ENCODE measurements around the gene CDK11B. TPM values are rescaled to one million over a fixed set of nuclear protein-coding genes. Genes with fewer than 3 reads are reported as not detected.

The CDK11B gene
- total RNA-seq, 1 donor from 2014 or later, result 20.8 TPM

DNA sequence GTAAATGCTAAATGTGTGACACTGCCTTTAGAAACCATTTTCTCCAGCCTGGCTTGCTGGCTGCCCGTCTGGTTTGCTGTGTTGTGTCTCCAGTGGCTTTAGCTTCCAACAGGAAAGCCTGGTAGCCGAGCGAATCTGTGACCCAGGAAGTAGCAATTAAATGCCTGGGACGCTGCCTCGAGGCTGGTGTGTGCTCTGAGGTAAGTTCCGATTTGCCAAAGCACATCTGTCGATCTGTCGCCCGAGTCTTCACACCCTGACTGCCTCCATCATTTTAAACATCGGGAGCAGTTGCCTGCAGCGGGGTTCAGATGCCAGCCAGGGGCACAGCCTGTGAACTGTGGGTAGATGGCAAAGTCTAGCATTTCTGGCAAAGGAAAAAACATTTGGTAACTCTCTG is 41.3 kb downstream of the CDK11B start:
- DNase-seq (ENCODE audit: low spot score), result no peak

DNA sequence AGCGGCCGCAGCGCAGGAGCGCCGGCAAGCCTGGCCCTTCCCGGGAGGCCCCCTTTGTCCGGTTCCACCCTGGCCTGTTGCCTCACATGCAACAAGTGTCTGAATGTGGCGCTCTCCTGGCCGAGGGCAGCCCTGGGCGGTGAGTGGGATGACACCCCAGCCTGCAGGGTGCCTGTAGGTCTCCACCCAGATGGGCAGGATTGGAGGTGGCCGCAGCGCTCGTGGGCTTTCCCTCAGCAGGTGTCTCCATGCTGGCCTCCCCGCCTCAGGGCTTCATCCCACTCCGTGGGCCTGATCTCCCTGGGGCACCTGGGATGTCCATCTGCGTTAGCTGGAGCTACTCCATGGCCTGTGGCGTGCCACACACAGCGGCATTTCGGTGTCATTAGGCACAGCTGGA is 42.0 kb downstream of the CDK11B start:
- DNase-seq (ENCODE audit: low spot score), result no peak

GRCh38 chr1:1616045-1616790 is 42.6 kb downstream of the CDK11B start:
- DNase-seq (ENCODE audit: low spot score), result no peak

DNA sequence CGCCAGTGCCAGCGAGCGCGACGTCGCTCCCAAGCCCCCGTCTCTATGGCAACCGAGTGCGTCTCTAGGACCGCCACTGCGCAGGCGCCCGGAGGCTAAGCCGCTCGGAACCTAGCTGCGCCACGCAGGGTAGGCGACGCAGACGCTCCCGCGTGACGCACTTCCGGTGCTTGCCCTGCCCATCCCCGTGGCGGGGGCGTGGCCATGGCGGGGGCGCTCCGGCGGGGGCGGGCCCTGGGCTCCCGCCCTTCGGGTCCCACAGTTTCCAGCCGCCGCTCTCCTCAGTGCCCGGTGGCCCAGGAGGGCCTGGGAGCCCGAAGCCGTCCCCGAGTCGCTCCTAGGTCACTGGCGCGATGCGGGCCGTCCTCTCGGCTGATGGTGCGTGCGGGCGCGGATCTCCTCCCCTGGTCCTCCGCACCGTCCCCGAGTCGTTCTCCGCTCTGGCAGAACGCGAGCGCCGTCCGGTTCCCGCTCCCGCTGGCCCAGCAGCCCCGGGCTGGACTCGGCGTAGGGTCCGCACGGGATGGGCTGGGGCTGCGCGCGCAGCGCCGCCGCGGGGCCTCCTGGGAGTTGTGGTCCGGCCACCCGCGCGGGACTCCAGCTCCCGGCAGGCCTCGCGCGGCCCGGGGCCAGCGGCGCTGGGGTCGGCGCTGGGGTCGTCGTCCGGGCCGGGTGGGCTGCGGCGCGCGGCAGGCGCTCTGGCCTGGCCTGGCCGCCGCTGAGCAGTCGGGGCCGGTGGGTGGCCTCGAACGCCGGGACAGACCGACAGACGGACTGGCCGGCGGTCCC is 43.4 kb downstream of the CDK11B start, which contains the start of gene MIB2:
Gene MIB2 (plus strand): TSS at position 245 of the 789 bp plus-strand sequence. CDS start 7,953 bp downstream, outside the sequence.
- peak; percentile 99 for DNase-seq (ENCODE audit: low spot score)

GRCh38 chr1:1614954-1615255 is 43.9 kb downstream of the CDK11B start:
- DNase-seq (ENCODE audit: low spot score), result no peak

DNA sequence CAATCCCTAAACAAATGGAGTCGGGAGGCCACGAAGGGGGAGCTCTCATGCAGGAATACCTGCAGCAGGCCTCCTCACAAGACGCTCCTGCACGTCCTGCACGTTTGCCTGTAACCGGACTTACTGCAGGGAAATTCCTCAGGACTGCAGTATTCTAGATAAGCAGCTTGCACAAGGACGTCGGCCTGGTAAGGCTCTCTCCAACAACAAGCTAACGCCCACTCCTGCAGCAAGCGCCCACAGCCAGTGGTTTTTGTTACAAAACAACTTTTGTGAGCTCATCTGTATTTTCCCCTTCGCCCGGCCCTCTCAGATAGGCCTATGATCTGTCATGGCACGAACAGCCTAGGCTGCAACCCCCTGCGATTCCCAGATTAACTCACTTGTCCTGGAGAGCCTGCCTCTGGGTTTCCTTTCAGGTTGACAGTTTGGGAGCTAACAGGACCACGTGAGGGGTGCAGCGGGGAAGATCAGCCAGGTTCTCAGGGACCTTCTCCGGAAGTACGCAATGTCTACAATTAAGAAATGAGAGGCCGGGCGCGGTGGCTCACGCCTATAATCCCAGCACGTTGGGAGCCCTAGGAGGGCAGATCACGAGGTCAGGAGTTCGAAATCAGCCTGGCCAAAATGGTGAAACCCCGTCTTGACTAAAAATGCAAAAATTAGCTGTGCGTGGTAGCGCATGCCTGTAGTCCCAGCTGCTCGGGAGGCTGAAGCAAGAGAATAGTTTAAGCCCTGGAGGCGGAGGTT is 44.4 kb downstream of the CDK11B start:
- DNase-seq (ENCODE audit: low spot score), result no peak

- no peak for DNase-seq (ENCODE audit: low spot score)
Observed at GRCh38 chr1:1613509-1614082, 45.2 kb downstream of the CDK11B start.

DNA sequence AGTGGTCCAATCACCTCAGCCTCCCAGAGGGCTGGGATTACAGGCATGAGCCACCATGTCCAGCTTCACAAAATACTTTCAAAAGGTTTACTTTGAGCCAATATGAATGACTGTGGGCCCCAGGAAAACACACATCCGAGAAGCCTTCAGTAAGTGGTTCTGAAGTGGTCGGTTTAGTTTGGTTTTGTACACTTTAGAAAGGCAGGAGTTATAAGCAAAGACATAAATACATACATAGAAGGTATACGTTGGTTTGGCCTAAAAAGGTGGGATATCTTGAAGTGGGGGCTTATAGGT is 46.8 kb downstream of the CDK11B start:
- DNase-seq (ENCODE audit: low spot score), result no peak

DNA sequence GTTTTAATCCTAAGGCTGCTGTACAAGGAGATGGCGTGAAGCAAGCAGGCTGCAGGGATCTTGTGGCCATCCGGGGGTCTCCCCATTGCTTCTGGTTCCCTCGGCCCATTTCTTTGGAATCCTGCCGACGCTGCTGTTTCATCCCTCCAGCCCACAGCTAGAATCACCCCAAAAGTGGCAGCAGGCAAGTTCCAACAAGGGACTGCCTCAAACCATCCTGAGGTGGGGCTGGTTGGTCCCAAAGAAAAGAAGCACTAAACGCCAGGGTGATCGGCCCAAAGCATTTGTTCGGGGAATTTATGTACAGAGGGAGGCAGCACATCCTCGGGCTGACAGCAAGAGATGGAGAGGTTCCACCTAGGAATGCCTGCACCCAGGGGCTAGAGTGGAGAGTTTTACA is 48.0 kb downstream of the CDK11B start:
- no peak for DNase-seq (ENCODE audit: low spot score)

DNA sequence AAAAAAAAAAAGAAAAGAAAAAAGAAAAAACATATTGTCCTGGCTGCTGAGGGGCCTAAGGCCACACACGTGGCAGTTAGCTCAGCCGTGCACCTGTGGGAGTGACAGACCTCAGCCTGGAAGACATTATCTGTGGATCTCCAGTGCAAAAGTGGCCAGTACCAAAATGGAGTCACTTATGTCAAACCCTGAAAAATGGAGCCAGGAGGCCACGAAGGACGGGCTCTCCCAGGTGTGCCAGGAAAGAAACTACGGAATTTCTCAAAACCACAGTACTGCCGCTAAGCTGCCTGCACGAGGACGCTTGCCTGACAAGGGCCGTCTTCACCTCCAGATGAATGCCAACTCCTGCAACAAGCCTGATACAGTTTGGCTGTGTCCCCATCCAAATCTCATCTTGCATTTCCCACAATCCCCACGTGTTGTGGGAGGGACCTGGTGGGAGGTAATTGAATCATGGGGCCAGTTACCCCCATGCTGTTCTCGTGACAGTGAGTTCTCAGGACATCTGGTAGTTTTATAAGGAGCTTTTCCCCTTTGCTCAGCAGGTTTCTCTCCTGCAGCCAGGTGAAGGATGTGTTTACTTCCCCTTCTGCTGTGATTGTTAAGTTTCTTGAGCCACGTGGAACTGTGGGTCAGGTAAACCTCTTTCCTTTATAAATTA is 48.9 kb downstream of the CDK11B start:
- no peak for DNase-seq (ENCODE audit: low spot score)

GRCh38 chr1:1606232-1606631 is 52.6 kb downstream of the CDK11B start:
- no peak for DNase-seq (ENCODE audit: low spot score)

- no peak for DNase-seq (ENCODE audit: low spot score)
Observed at GRCh38 chr1:1605724-1606123, 53.1 kb downstream of the CDK11B start.

DNA sequence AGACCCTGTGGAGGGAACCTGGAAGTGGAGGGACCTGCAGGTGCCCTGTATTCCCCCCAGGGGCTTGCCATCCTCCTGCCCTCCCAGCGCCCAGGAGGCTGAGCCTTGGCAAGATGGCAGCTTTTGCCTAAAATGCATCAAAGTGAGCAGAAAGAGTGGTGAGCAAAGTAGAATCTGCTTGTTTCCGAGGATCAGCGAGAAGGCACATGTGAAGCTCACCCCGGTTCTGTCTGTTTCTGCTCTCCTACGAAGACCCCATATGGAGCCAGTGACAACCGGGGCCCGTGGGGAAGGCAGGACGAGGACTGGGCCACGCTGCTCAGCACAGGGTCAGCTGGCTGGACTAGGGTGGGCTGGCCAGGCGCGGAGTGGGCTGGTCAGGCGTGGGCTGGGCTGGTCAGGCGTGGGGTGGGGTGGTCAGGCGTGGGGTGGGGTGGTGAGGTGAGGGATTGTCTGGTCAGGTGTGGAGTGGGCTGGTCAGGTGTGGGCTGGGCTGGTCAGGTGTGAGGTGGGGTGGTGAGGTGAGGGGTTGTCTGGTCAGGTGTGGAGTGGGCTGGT is 53.7 kb downstream of the CDK11B start:
- DNase-seq (ENCODE audit: low spot score), result no peak

DNA sequence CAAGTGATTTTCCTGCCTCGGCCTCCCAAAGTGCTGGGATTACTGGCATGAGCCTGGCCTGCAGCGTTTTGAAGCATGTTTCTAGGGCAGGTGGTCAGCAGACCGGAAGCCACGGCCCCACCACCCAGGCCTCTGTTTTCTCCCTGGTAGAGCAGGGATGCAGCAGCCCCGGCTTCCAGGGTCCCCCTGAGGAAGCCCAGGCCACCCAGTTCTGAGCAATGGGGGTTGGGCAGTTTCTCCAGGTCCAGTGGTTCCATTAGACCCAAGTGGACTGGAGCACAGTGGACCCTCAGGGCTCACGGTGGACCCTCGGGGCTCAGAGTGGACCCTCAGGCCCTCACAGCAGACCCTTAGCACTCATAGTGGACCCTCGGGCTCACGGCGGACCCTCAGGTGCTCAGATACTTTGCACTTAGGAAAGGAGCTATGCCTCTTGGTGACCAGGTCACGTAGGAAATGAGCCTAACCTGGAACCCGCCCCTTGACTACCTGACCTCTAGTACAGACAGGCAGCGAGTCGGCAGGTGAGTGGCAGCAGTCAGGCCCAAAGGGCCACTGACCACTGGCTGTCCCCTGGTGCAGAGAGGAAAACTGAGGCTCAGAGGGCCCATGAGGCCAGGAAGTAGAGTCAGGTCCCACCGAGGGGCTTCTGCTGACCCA is 54.3 kb downstream of the CDK11B start:
- DNase-seq (ENCODE audit: low spot score), result no peak

DNA sequence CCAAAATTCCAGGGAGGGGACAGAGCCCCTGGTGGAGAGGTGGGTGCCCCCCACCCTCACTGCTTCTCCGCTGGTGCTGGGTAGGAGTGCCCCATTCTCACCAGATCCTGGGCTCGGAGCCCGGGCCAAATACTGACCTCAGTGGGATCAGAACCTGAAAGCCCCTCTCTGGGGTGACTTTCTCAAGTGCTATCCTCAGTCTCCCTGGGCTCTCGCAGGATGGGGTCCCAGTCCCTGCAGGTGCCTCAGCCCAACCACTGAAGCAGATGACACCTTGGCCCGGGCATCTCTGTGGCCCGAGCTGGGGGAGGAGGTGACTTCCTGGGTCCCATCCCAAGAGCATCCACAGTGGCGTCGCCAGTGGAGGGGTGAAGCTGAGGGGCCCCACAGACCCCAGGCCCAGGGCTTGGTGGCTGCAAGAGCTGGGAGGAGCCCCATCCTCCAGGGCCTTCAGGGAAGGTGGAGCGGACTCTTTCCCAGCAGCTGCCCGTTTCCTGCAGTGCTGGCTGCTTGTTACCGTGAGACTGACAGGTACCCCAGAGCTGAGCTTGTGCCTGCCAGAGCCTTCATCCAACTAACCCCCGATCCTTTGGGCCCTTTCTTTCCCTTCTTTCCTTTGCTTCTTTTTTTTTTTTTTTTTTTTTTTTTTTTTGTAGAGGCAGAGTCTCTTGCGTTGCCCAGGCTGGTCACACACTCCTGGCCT is 55.0 kb downstream of the CDK11B start:
- no peak for DNase-seq (ENCODE audit: low spot score)

- no peak for DNase-seq (ENCODE audit: low spot score)
Observed at GRCh38 chr1:1602968-1603506, 55.8 kb downstream of the CDK11B start.

GRCh38 chr1:1602304-1602967 is 56.4 kb downstream of the CDK11B start:
- no peak for DNase-seq (ENCODE audit: low spot score)

GRCh38 chr1:1601564-1602303 is 57.1 kb downstream of the CDK11B start:
- DNase-seq (ENCODE audit: low spot score), result no peak
